ENCODE data around the gene PCLO. TPM values are rescaled to one million over a fixed set of nuclear protein-coding genes. Genes with fewer than 3 reads are reported as not detected.

PCLO gene
- total and polyA plus RNA-seq, 2 of the 8 experiments (the other 6 are each of a cell fraction or from before 2014, with no cell fraction given), result 1.5 to 3.2 TPM

DNA sequence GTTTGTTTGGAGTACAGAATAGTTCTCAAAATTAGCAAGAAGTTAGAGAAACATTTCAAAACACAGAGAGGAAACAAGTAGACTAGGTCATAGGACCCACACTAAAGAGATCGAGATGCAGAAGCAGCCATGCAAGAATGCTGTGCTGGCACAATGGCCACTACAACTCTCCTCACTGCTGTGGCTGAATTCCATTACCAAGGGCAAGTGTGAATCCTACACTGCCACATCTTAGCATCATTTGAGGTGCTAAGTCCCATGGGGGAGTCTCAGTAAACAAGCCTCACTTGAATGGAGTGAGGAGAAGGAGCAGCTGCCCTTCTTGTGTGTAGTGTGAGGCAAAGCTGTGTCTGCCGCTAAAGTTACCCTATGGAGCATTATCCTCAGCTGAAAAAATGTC is 56.7 kb downstream of the PCLO start:
- Histone ChIP-seq H3K9me3 (ENCODE audit: insufficient read depth in 2 of 2, low read depth in 1 of 2, low read length in 1 of 2) (no peaks in the 10 kb centered on the region), H3K56ac (replicated peaks; ENCODE audit: insufficient read length, low read depth, low read length) (no peak overlapping the region), H2BK15ac (ENCODE audit: low read length) (no peak overlapping the region), H3K27ac (ENCODE audit: low read depth, low read length) (no peak overlapping the region), H3K36me3 (ENCODE audit: control insufficient read depth in 2 of 4, insufficient read depth in 4 of 4, low read length in 3 of 4) (no peaks in the 10 kb centered on the region), H3K14ac (ENCODE audit: insufficient read length) (no peak overlapping the region), H2BK5ac (ENCODE audit: low read depth, low read length) (no peak overlapping the region), H3K23me2 (ENCODE audit: low read depth, low read length) (no peaks in the 10 kb centered on the region), H4K5ac (ENCODE audit: insufficient read length, low read depth, low read length) (no peak overlapping the region), H3K79me2 (ENCODE audit: control insufficient read depth in 1 of 2, insufficient read depth in 2 of 2, low read length in 2 of 2) (no peaks in the 10 kb centered on the region), H3K23ac (ENCODE audit: insufficient read length) (no peak overlapping the region), H2BK120ac (replicated peaks; ENCODE audit: low read depth, low read length) (no peak overlapping the region), H3K79me1 (ENCODE audit: low read depth, low read length) (no peaks in the 10 kb centered on the region), H3K4me1 (replicated peaks in 1 of 4; ENCODE audit: control insufficient read depth in 3 of 4, insufficient read depth in 4 of 4, low read length in 3 of 4) (no peaks in the 10 kb centered on the region), H2AK5ac (ENCODE audit: low read depth, low read length) (no peak overlapping the region; the same call in 1 of the 2 replicates), H4K20me1 (replicated peaks in 1 of 2; ENCODE audit: control insufficient read depth in 1 of 2, insufficient read depth in 2 of 2, low read length in 2 of 2) (no peaks in the 10 kb centered on the region), H4K8ac (ENCODE audit: extremely low read depth, insufficient read depth, low read length) (no peak overlapping the region), H3K4me2 (ENCODE audit: insufficient read depth in 1 of 2, low read depth in 2 of 2, low read length in 2 of 2) (no peak overlapping the region), H2BK12ac (ENCODE audit: low read depth, low read length) (no peak overlapping the region; the same call in 1 of the 2 replicates), H3K4me3 (ENCODE audit: extremely low read depth in 1 of 4, insufficient read depth in 2 of 4, low read depth in 3 of 4, low read length in 4 of 4) (no peak overlapping the region), H4K91ac (replicated peaks; ENCODE audit: insufficient read length, low read length) (no peak overlapping the region), H3K4ac (replicated peaks; ENCODE audit: insufficient read length, low read depth, low read length) (no peak overlapping the region), H3K27me3 (replicated peaks in 1 of 4; ENCODE audit: control insufficient read depth in 3 of 4, extremely low read depth in 1 of 4, insufficient read depth in 3 of 4, low read length in 3 of 4) (no peaks in the 10 kb centered on the region), H3K18ac (ENCODE audit: extremely low read depth, low read length) (no peak overlapping the region), H3K9ac (replicated peaks in 1 of 4; ENCODE audit: extremely low read depth in 1 of 4, low read depth in 3 of 4, low read length in 3 of 4) (no peak overlapping the region), H2BK20ac (ENCODE audit: low read length) (no peak overlapping the region), H2AFZ (ENCODE audit: low read length) (0 out of 2 replicates have a peak overlapping the region, but pooled peaks have one; percentile 17)
- POLR2A ChIA-PET (ENCODE audit: partially characterized antibody), result no interaction called here
- 44% methylated on average over 2 of the region's 2 CpGs; no CpG with 5 or more reads in 1 of the 2 experiments for WGBS, 2 experiments (ENCODE audit: extremely low coverage in 1 of 2, insufficient coverage in 1 of 2, insufficient read length in 1 of 2, insufficient replicate concordance in 2 of 2, low coverage in 1 of 2, low lambda C conversion rate in 2 of 2, missing lambda C conversion rate in 1 of 2)
- no peak for DNase-seq (ENCODE audit: low read depth in 1 of 2, low spot score in 2 of 2)
- FAIRE-seq, result peak; percentile 58
- CTCF ChIA-PET (ENCODE audit: partially characterized antibody), result interaction anchor here (0.8 kb wide), 1 partner anchor 366 kb away, joined by 5 read pairs; no protein-coding TSS in a partner anchor
- TF ChIP-seq NANOG (IDR thresholded peaks at IDR 0.05; ENCODE audit: insufficient read depth, low read depth, low read length, poor library complexity, severe bottlenecking) (no peak), POLR2A (IDR thresholded peaks at IDR 0.05; ENCODE audit: control extremely low read depth in 1 of 2, low read depth in 2 of 2, low read length in 2 of 2) (no peak), NRF1 (IDR thresholded peaks at IDR 0.05; ENCODE audit: low read depth, low read length) (no peak), HDAC6 (IDR thresholded peaks at IDR 0.05; ENCODE audit: low read depth, low read length) (no peak), PHF8 (conservative IDR thresholded peaks at IDR 0.05; ENCODE audit: low read depth, low read length) (no peak), RXRA (IDR thresholded peaks at IDR 0.05; ENCODE audit: insufficient read depth, low read depth, low read length) (no peak), KDM4A (IDR thresholded peaks at IDR 0.05; ENCODE audit: low read depth, low read length, severe bottlenecking) (no peak), SUZ12 (IDR thresholded peaks at IDR 0.05; ENCODE audit: low read length) (no peak), YY1 (IDR thresholded peaks at IDR 0.05; ENCODE audit: low read depth, low read length) (0 out of 2 replicates have a peak, but pooled peaks have one; percentile 22), TCF12 (IDR thresholded peaks at IDR 0.05; ENCODE audit: low read depth, low read length) (no peak), SRF (IDR thresholded peaks at IDR 0.05; ENCODE audit: low read depth, low read length) (no peak), MAFK (IDR thresholded peaks at IDR 0.05; ENCODE audit: low read depth, low read length) (0 out of 2 replicates have a peak, but pooled peaks have one; percentile 13), KDM5A (IDR thresholded peaks at IDR 0.05; ENCODE audit: low read length) (no peak), SIRT6 (IDR thresholded peaks at IDR 0.05; ENCODE audit: low read length) (no peak), CHD1 (IDR thresholded peaks at IDR 0.05; ENCODE audit: low read depth, low read length) (no peak)
- TF ChIP-seq, protein P1, sequence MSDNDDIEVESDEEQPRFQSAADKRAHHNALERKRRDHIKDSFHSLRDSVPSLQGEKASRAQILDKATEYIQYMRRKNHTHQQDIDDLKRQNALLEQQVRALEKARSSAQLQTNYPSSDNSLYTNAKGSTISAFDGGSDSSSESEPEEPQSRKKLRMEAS (IDR thresholded peaks at IDR 0.05), result no peak
